OCI-LY1 (cell line): ENCODE results near the gene KATNAL1.

ENCODE experiments used
- CTCF ChIP-seq: fragments of 200-600 bp; sonication (generic), shearing (Covaris generic); IDR thresholded peaks from 2 replicates; pipeline ENCODE4 v1.5.1; 2017; ENCODE audit warnings: mild to moderate bottlenecking, antibody characterized with exemption, low read length, moderate library complexity, mixed read lengths
- EZH2 ChIP-seq: fragments of 200-600 bp; sonication (generic), shearing (Covaris generic); IDR thresholded peaks from 2 replicates; pipeline ENCODE4 v1.8.0; 2017; ENCODE audit warnings: borderline replicate concordance, mixed run types, mild to moderate bottlenecking, antibody characterized with exemption, low read length, moderate library complexity, mixed read lengths

GRCh38 chr13:30354493-30355383, 47.4 kb upstream of the KATNAL1 start:
- TF ChIP-seq CTCF (no peak), EZH2 (no peak)
